Measurements from ENCODE around the gene ERICH4.
"Not testable (repeated sequence)": the region's sequence is repeated elsewhere in the genome, so short reads cannot be mapped to it uniquely, and the experiment has no call there.

Gene ERICH4

GRCh38 chr19:41436674-41436951, 6.3 kb upstream of the ERICH4 start:
- DNase-seq = no peak

GRCh38 chr19:41437944-41438574, 4.9 kb upstream of the ERICH4 start:
- no peak for DNase-seq

- DNase-seq = peak; percentile 98
Observed at GRCh38 chr19:41439441-41440222, 3.3 kb upstream of the ERICH4 start, which contains the start of gene DMAC2. Gene DMAC2, minus strand, starts transcription at chr19:41439912. Its CDS starts 13 bp downstream, at chr19:41439899.

GRCh38 chr19:41441321-41441945, 1.5 kb upstream of the ERICH4 start:
- DNase-seq = no peak

GRCh38 chr19:41443813-41444455, 978 bp downstream of the ERICH4 start:
- no peak for DNase-seq

GRCh38 chr19:41445575-41445974, 2.6 kb downstream of the ERICH4 start:
- DNase-seq = no peak

DNA sequence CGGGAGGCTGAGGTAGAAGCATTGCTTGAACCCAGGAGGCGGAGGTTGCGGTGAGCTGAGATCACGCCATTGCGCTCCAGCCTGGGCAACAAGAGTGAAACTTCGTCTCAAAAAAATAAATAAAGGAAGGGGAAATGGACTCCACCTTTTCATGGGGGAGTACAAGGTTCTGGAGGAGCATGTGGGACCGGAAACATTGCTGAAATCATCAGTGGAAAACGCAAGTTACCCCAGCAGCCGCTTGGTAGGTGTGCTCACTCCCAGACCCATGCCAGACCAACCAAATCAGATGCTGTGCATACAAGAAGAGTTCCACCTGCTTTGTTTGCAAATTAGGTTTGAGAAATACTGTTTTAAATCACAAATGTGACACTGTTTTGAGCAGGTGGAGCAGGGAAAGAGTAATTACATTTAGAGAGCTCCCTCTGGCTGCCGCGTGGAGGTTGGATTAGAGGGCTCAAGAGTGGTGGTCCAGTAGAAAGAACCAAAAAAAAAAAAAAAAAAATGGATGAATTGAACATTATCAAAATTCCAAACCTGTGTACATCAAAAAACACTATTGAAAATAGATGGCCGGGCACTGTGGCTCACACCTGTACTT, 4.9 kb downstream of the ERICH4 start:
- DNase-seq = no peak

- DNase-seq = peak; percentile 70
Observed at GRCh38 chr19:41449079-41449864, 6.3 kb downstream of the ERICH4 start.

GRCh38 chr19:41449865-41450178, 6.9 kb downstream of the ERICH4 start:
- no peak for DNase-seq

- no peak for DNase-seq
Observed at GRCh38 chr19:41452584-41453275, 9.8 kb downstream of the ERICH4 start.

DNA sequence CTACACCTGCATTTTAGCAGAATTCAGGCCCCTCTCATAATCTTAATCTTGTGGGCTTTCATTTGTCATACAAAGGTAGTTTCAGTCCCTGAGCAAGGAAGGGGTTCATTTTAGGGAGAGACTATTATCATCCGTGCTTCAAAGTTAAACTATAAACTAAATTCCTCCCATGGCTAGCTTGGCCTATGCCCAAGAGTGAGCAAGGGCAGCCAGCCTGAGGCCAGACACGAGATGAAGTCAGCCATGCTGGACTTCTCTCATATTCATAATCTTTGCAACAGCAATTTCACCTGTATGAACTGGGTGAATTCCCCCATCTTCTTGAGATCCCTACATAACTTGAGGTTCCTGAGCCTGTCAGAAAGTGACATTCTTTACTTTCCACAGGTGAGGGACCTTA, 13.0 kb downstream of the ERICH4 start:
- no peak for DNase-seq

GRCh38 chr19:41456342-41456918, 13.5 kb downstream of the ERICH4 start:
- no peak for DNase-seq

DNA sequence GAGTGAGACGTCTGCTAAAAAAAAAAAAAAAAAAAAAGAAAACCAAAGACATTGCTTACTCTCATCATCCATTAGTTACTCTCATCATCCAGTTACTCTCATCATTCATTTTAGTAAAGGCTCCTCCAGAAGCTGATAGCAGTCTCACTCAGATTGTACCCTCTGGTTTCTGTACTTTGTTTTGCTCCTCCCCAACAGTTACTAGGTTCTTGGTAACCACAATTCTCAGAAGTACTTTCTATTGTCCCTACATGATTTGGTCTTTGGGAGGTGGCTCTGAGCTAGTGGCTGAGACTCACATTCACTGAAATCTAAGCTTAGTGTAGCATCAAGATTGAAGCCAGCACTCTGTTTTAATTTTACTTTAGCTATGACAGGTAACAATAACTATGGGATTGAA, 14.3 kb downstream of the ERICH4 start:
- no peak for DNase-seq

DNA sequence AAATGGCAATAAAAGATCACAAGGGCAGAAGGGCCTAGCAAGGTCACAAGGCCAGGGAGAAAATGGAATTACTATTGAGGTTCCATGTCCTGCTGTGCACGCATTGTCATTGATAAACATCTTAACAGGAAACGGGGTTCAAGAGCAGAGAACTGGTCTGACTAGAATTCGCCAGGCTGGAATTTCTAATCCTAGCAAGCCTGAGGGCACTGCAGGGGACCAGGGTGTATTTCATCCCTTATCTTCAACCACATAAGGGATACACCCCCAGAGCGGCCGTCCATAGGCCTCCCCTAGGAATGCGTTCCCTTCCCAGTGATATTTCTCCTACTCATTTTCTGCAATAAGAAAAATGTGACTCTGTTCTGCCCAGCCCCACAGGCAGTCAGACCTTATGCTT, 19.5 kb downstream of the ERICH4 start:
- DNase-seq = no peak

GRCh38 chr19:41463257-41464256, 20.6 kb downstream of the ERICH4 start:
- DNase-seq = not testable (repeated sequence)

- DNase-seq = no peak
Observed at GRCh38 chr19:41476583-41476982, 33.6 kb downstream of the ERICH4 start.

- no peak for DNase-seq
Observed at GRCh38 chr19:41478171-41478570, 35.2 kb downstream of the ERICH4 start.

DNA sequence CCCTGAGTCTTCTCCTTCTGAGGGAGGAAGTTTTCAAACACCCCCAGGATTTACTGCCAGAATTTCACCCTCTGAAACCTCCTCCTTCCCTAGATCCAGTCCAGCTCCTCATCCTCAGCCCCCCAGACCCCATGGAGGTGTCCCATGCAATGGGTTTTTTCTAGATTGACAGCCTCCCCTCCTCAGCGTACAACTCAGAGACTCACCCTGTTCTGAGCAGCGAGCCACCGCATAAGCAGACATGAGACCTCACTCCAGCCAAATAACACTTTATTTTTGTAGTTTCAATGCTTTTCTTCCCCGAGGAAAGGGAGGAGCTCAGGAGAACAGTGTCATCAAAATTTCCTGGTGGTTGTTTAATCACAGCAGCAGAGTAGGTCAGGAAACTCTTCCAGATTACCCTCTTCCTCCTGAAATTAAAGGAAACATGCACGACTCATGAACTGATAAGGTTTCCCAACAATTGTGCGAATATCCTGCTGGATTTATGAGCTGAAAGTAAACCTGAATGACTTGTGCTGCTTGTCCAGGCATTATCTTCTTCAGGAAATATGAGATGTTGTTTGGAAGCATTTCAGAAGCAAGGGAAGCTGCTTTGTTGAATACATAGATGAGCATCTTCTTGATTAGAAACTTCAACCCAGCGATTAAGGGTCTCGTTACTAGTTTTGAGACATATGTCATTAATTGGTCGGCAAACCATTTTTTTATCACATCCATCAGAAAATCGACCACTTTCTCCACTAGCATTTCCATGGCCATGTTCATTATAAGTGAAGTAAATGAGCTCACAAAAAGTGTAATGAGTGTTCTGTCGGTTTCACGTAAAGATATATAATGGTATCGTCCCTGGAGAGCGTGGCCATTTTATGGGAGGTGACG, 36.2 kb downstream of the ERICH4 start:
- DNase-seq = no peak

DNA sequence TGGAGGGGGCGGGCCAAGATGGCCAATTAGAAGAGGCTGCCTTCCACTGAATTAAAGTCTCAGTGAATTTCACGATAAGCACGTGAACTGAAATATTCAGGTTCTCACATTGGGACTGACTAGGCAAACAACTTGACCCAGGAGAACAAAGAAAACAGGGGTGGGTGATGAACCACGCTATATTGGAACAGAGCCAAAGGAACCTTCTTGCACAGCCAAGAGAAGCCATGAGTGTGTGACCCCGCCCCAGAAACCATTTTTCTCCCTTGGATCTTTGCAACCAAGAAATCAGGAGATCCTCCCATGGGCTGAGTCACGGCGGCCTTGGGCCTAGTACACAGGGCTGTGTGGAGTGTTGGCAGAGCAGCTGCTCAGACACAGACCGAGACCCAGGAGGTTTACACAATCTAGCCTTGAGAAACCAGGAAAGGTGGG, 36.8 kb downstream of the ERICH4 start:
- DNase-seq = no peak

Measured in stimulated activated CD4-positive, alpha-beta T cell treated with anti-CD3 and anti-CD28 coated beads, Interleukin-1b, Interleukin-23, amount 100 ng/mL, for 48 hours (primary cell).